Kidney (tissue), 14 donors: ENCODE data around the gene CHAF1A. TPM values are rescaled to one million over a fixed set of nuclear protein-coding genes. Genes with fewer than 3 reads are reported as not detected.

ENCODE experiments used
- DNase-seq, 5 donors: peaks; one replicate each; pipeline ENCODE4 v3.0.0-alpha.2; 2013 to 2020
- FAIRE-seq: peaks from 2 replicates; lab custom pipeline; 2012; peaks lifted over from hg19 to GRCh38; lab: Jason Lieb, UNC
- H3K27ac ChIP-seq, 2 donors: one replicate each; pipeline ENCODE4 v1.7.0; 2013; ENCODE audit warnings: low read depth in 2 of 2, low read length in 2 of 2, inconsistent platforms in 1 of 2
- H3K27me3 ChIP-seq: one replicate; pipeline ENCODE4 v1.7.1; 2013; ENCODE audit warnings: low read length, inconsistent platforms; ENCODE audit not compliant: control insufficient read depth, insufficient read depth
- H3K36me3 ChIP-seq, 3 donors: one replicate each; pipeline versions ENCODE4 v1.7.0 to v1.7.1; 2013; ENCODE audit warnings: low read length in 3 of 3, control low read depth in 1 of 3, inconsistent platforms in 1 of 3; ENCODE audit not compliant: insufficient read depth in 3 of 3, control insufficient read depth in 2 of 3
- H3K4me1 ChIP-seq, 3 donors: one replicate each; pipeline versions ENCODE4 v1.7.0 to v1.7.1; 2013; ENCODE audit warnings: low read length in 3 of 3, inconsistent platforms in 1 of 3, low read depth in 1 of 3; ENCODE audit not compliant: control insufficient read depth in 2 of 3, insufficient read depth in 2 of 3
- H3K4me3 ChIP-seq, 3 donors: one replicate each; pipeline versions ENCODE4 v1.7.0 to v1.8.1; 2013; ENCODE audit warnings: low read length in 3 of 3, control low read depth in 1 of 3, inconsistent platforms in 1 of 3
- H3K9ac ChIP-seq, 3 donors: one replicate each; pipeline versions ENCODE4 v1.7.0 to v1.7.1; 2013; ENCODE audit warnings: low read length in 3 of 3, control low read depth in 1 of 3, inconsistent platforms in 1 of 3
- H3K9me3 ChIP-seq, 3 donors: one replicate each; pipeline versions ENCODE4 v1.7.0 to v1.7.1; 2013; ENCODE audit warnings: low read length in 3 of 3, control low read depth in 1 of 3, inconsistent platforms in 1 of 3; ENCODE audit not compliant: control insufficient read depth in 2 of 3, insufficient read depth in 1 of 3
- intact Hi-C: fragments of 100-400 bp; cut with DNase I; formaldehyde crosslinking; loops from one replicate; pipeline ENCODE4 v1.11.1; 2022
- polyA plus RNA-seq: library from polyadenylated mRNA; stranded (reverse); fragments of 350-450 nt; fragmentation: Illumina TruSeq; extraction: RNeasy Lipid Tissue Mini Kit (QIAGEN cat#74804); gene quantifications from one replicate; pipeline ENCODE4 v1.2.3, GENCODE V29; 2014; ENCODE audit warnings: low read depth, low replicate concordance; ENCODE audit not compliant: insufficient read depth
- total RNA-seq: library from RNA; stranded (reverse); fragmentation: NEBNext Ultra II Directional; extraction: Animal tissue kit (Norgen Biotek cat#: 25700); gene quantifications from one replicate; pipeline ENCODE4 v1.2.1, GENCODE V29; 2021
- TF ChIP-seq, protein P1 (sequence below): IDR thresholded peaks from 3 replicates; pipeline ENCODE4 v1.5.1; 2012; ENCODE audit warnings: mild to moderate bottlenecking, moderate library complexity, borderline replicate concordance; ENCODE audit not compliant: insufficient read depth; ENCODE audit errors: extremely low read depth
- donor health status: control.
- donor health status: control.
- donor health status: control.
- donor health status: control.
- donor health status: control.
- donor health status: DM: yes; HTN: yes; CAD: no.
- donor health status: Normal renal cell carcinoma (clear cell type).

The CHAF1A gene
- total and polyA plus RNA-seq, 2 donors from 2014 or later = 2.7 to 10.0 TPM

DNA sequence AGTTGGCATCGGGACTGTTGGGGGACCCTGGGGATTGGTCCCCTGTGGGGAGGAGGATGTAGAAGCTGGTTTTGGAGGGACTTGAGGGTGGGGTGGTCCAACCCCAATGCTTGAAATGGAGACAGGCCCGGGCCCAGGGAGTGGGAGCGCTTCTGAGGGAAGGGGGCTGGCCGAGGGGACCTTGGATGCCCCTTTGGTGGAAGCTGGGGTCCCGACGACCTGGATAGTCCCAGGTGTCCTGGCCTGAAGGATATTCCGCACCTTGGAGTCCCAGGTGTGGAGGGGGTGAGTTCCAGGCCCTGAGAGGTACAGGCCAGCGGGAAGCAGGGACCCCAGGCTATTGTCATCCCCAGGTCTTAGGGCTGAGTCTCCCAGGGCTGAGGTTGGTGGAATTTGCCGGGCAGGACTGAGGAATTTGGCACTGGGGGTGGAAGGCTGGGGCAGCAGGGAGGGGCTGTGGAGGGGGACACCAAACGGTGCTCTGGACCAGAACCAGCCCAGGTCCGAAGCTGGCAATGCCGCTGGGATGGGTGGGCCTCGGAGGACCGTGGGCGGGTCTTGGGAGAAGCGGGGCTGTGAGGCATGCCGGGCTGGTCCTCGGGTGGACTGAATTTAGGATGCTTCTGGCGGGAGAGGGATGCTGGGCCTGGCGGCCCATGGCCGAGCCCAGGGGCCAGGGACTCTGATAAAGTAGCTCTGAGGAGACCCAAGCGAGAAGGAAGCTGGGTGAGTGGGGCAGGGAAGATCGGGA lies 71.5 kb downstream of the CHAF1A start:
- H3K4me3 ChIP-seq = peak overlapping the region in 1 of 3 donors; percentile 60
- no peak for FAIRE-seq
- H3K27ac ChIP-seq = no peak overlapping the region
- TF ChIP-seq, protein P1, sequence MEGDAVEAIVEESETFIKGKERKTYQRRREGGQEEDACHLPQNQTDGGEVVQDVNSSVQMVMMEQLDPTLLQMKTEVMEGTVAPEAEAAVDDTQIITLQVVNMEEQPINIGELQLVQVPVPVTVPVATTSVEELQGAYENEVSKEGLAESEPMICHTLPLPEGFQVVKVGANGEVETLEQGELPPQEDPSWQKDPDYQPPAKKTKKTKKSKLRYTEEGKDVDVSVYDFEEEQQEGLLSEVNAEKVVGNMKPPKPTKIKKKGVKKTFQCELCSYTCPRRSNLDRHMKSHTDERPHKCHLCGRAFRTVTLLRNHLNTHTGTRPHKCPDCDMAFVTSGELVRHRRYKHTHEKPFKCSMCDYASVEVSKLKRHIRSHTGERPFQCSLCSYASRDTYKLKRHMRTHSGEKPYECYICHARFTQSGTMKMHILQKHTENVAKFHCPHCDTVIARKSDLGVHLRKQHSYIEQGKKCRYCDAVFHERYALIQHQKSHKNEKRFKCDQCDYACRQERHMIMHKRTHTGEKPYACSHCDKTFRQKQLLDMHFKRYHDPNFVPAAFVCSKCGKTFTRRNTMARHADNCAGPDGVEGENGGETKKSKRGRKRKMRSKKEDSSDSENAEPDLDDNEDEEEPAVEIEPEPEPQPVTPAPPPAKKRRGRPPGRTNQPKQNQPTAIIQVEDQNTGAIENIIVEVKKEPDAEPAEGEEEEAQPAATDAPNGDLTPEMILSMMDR = no peak
- peak overlapping the region in 1 of 3 donors; percentile 26 for H3K9ac ChIP-seq
- DNase-seq = peak in 2 of 5 donors; percentile 23 to 60
- intact Hi-C loops = no loop called here
- no peaks in the 10 kb centered on the region for H3K9me3 ChIP-seq
- H3K4me1 ChIP-seq = peaks cover 0 to 10% (median 0%) of the 10 kb centered on the region in 3 donors
- H3K36me3 ChIP-seq = peaks cover 0 to 9% (median 0%) of the 10 kb centered on the region in 3 donors
- no peaks in the 10 kb centered on the region for H3K27me3 ChIP-seq

- Histone ChIP-seq H3K4me1 (peaks cover 0 to 10% (median 0%) of the 10 kb centered on the region in 3 donors), H3K9me3 (no peaks in the 10 kb centered on the region), H3K27ac (no peak overlapping the region), H3K4me3 (peak overlapping the region in 2 of 3 donors; percentile 0 to 60), H3K27me3 (no peaks in the 10 kb centered on the region), H3K9ac (peak overlapping the region in 1 of 3 donors; percentile 26), H3K36me3 (peaks cover 0 to 9% (median 0%) of the 10 kb centered on the region in 3 donors)
- FAIRE-seq (no peak), DNase-seq (peak in 4 of 5 donors; percentile 76 to 91 (median 82))
- intact Hi-C loops = no loop called here
- TF ChIP-seq, protein P1 = no peak
Observed at GRCh38 chr19:4474514-4475022, 72.1 kb downstream of the CHAF1A start.

- Histone ChIP-seq H3K9me3 (no peaks in the 10 kb centered on the region), H3K9ac (no peak overlapping the region), H3K4me3 (no peak overlapping the region), H3K4me1 (peaks cover 0 to 10% (median 0%) of the 10 kb centered on the region in 3 donors), H3K36me3 (peaks cover 0 to 9% (median 0%) of the 10 kb centered on the region in 3 donors), H3K27me3 (no peaks in the 10 kb centered on the region), H3K27ac (no peak overlapping the region)
- TF ChIP-seq, protein P1 = no peak
- intact Hi-C loops = no loop called here
- DNase-seq (no peak), FAIRE-seq (no peak)
Observed at GRCh38 chr19:4477034-4477801, 74.8 kb downstream of the CHAF1A start.
